GM19438 (cell line): ENCODE measurements around the gene CNST.

Experiments used
- ATAC-seq: cut with Tn5 transposase; IDR thresholded peaks from one replicate; pipeline ENCODE4 v1.9.1; 2021; ENCODE audit warnings: low read depth; ENCODE audit not compliant: unreplicated experiment

CNST gene, protein sequence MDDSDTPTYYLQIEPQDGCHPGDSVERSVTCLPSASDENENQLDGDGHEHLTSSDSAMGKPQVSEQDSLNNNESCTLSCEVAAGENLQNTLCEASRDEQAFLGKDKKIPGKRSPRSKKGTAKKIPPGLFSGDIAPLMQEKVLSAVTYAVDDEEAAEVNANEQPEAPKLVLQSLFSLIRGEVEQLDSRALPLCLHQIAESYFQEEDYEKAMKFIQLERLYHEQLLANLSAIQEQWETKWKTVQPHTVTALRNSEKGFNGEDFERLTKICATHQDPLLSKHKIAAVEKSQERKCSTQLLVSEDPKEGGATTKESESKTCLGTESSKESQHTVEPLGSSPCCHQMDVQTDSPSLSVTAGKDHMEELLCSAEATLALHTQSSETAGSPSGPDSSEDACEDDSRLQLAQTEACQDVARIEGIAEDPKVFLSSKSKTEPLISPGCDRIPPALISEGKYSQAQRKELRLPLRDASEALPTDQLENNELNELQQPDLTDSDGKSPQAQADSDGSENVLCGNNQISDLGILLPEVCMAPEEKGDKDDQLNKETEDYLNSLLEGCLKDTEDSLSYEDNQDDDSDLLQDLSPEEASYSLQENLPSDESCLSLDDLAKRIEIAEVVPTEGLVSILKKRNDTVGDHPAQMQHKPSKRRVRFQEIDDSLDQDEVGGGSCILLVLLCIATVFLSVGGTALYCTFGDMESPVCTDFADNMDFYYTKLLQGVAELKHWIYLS

DNA sequence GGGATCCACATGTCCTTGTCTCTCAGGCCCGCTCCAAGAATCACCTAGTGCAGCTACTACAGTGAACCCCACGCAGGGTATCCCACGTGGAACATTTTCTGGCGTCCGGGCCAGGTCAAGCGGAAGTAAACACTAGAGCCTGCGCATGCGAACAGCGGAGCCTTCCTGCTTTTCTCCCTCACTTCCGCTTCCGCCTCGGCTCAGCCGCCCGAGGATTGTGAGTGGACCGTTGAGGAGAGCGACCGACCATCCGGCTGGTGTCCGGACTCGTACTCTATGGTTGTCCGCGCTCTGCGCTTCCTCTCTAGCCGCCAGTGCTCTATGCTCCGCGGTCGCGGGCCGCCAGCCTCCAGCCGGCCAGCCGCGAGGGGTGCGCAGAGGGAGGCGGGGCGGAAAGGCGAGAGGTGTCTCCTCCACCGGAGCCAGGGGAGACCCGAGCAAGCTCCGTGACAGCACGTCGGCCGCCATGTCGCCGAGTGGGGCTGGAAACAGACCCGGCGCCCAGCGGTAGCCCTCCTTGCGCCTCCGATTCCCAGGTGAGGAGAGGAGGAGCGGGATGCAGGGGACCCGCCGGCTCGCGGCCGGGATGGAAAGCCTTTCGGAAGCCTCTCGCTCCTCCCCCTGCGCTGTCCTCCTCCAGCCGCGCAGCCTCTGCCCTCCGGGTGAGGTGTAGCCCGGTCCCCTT is at the start of gene CNST, which contains the start of gene TFB2M:
Gene CNST, plus strand, starts transcription at position 329 of the 685 bp plus-strand sequence. CDS start 25,107 bp downstream, outside the sequence.
Gene TFB2M, minus strand, starts transcription at position 134 of the 685 bp plus-strand sequence. Its CDS starts 123 bp downstream, at position 11.
- peak; percentile 92 for ATAC-seq

GRCh38 chr1:246517391-246517790 is 48.9 kb upstream of the CNST start:
- ATAC-seq, result no peak

GRCh38 chr1:246518456-246519205 is 47.6 kb upstream of the CNST start:
- no peak for ATAC-seq

GRCh38 chr1:246519514-246519913 is 46.7 kb upstream of the CNST start:
- no peak for ATAC-seq

- no peak for ATAC-seq
Measured at GRCh38 chr1:246526380-246526779, 39.9 kb upstream of the CNST start.

- no peak for ATAC-seq
Measured at GRCh38 chr1:246526915-246527314, 39.3 kb upstream of the CNST start.

DNA sequence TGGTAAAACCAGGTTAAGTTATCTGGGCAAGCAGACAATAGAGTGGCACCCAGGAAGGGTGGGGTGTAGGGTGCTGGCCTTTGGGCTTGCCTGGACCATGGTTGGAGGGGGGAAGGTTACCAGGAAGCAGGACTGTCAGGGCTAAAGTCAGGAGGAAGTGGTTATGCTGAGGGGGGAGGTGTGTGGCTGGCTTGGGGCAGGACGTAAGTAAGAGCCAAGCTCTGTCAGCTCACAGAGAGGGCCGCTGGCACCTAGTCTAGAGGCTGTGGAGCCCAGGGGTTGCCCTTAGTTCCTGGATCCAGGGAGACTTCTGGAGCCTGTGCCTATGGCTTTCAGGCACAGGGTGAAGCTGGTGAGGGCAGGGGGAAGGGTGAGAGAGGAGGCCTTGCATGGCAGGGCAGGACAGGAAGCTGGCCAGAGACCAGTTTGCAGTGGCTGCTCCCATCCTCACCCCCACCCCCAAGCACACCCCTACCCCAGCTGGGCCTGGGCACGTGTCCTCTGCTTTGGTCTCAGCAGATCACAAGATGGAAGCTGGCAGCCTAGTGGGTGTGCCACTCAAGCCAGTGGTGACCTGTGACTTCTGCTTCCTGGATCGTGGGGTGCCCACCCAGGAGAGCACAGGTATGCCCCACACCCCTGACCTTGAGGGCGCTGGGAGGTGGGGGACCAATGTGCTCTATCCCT is 38.7 kb upstream of the CNST start:
- peak; percentile 88 for ATAC-seq

DNA sequence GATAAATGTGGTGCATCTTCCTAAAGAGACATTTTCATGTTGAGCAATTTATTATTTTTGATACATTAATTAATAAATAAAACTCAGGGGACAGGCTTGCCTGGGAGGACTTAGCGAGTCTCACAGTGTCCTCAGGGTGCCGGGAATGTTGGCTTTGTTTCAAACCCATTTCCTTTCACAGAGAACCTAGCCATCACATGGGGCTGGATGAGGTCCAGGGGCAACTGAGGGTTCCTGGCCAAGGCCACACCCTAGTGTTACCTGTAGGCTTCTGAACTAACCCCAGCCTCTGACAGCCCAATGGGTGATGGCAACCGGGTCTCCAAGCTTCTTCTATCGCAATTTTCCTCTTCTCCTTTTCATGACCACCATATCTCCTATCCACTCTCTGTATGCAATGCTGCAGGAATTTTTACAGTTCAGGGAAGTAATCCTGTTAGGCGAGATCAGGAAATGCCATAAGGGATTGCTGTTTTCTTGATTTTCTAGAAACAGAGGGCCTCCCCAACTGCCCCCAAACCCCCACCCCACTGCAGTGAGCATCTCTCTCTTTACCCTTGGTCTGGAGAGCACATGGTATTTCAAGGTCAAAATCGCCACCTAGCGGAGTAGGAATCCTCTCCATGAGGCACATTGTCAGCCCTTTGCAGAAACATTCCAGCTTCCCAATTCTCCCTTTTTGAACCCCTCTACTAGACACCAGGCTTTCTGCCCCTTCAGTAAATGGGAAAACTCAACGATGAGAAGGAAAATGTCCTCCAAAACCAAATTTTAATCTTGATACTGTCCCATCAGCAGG is 37.1 kb upstream of the CNST start:
- no peak for ATAC-seq

- no peak for ATAC-seq
Measured at GRCh38 chr1:246530482-246530881, 35.8 kb upstream of the CNST start.

GRCh38 chr1:246532519-246532918 is 33.7 kb upstream of the CNST start:
- no peak for ATAC-seq

- no peak for ATAC-seq
Measured at GRCh38 chr1:246533371-246533905, 32.8 kb upstream of the CNST start.

DNA sequence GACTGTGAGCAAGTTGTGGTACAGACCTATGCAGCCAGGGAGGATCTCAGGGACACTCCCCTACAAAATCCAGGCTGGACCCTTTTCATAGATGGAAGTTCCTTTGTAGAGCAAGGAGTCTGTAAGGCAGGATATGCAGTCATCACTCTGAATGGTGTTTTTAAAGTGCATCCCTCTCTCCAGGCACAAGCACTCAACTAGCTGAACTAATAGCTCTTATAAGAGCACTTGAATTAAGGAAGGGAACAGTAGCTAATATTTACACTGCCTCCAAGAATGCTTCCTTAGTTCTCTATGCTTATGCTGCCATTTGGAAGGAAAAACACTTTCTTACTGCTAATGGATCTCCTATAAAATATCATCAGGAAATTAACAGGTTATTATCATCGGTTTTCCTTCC is 32.1 kb upstream of the CNST start:
- ATAC-seq, result no peak

- ATAC-seq, result no peak
Measured at GRCh38 chr1:246537441-246537840, 28.8 kb upstream of the CNST start.

- ATAC-seq, result no peak
Measured at GRCh38 chr1:246537887-246538286, 28.4 kb upstream of the CNST start.

DNA sequence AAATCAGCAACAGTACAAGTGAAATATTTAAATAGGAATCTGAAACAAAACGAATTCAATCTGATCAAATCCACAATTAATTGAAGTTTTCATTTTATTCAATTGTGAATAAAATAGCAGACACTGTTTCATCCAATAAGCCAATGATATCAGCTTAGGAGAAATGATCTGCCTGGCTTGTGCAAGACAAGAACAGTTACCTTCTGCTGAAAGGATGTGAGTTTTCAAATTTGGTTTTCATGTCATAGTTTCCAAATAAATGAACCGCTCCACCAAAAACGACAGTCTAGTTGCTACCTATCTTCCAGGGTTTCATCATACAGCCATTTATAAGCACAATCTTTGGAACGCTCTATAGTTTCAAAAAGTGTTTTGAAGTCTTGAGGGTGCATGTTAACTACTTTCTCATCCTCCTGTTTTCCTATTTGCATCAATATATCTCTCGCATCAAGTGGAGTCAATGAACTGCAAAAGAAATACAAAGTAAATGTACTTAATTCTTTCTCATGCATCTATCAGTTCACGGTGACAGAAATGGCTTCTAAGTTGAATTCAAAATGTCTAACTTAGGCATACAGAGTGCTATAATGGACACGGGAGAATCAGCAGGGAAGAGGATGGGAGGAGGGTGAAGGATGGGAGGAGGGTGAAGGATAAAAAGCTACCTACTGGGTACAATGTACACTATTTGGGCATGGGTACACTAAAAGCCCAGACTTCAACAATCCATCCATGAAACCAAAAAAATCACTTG is 25.3 kb upstream of the CNST start:
- ATAC-seq, result no peak

DNA sequence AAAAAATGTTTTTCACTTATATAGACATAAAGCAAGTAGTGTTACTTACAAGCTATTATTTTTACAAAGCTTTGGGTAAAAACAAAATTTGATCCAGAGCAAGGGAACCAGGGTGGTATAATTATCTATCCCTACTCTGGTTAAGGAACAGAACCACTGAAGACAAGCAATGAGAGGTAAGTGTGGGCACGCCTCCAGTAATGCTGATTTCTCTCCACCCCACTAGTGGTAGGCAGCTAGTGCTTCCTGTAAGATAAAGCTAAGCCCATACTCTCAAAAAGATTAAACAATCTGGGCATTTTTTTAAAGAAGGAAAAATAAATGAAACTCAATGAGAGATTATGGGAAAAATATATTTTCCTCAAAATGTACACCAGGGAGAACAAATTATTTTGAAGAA is 22.3 kb upstream of the CNST start:
- ATAC-seq, result no peak

GRCh38 chr1:246549665-246550064 is 16.6 kb upstream of the CNST start:
- ATAC-seq, result no peak

- no peak for ATAC-seq
Measured at GRCh38 chr1:246550402-246550801, 15.9 kb upstream of the CNST start.
